ENCODE results near the gene TCF12.

DNA sequence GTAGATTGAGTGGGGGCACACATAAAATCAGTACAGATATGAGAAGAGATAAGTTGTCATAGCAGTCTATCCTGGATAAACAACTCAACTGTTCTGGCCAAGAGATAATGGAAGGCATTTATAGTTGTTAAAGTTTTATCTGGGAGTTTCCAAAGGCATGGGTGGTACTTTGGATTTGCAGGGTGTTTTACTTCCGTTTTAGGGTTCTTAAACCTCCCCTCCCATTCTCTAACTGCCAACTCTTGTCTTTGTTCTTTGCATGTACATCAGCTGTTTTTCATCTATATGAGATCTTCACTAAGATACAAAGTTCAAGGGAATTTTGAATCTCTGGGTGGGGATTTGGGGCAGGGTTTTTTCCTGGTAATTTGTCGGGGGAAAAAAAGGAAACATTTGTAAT is 283.1 kb downstream of the TCF12 start:
- TF ChIP-seq, protein P1, sequence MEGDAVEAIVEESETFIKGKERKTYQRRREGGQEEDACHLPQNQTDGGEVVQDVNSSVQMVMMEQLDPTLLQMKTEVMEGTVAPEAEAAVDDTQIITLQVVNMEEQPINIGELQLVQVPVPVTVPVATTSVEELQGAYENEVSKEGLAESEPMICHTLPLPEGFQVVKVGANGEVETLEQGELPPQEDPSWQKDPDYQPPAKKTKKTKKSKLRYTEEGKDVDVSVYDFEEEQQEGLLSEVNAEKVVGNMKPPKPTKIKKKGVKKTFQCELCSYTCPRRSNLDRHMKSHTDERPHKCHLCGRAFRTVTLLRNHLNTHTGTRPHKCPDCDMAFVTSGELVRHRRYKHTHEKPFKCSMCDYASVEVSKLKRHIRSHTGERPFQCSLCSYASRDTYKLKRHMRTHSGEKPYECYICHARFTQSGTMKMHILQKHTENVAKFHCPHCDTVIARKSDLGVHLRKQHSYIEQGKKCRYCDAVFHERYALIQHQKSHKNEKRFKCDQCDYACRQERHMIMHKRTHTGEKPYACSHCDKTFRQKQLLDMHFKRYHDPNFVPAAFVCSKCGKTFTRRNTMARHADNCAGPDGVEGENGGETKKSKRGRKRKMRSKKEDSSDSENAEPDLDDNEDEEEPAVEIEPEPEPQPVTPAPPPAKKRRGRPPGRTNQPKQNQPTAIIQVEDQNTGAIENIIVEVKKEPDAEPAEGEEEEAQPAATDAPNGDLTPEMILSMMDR (IDR thresholded peaks at IDR 0.05) = no peak
- TF ChIP-seq EP300 (IDR thresholded peaks at IDR 0.05) = no peak

All from esophagus muscularis mucosa (tissue), 3 donors.